T-helper 2 cell (primary cell): Measurements from ENCODE around the gene CAMTA2.
"Not testable (repeated sequence)": the region's sequence is repeated elsewhere in the genome, so short reads cannot be mapped to it uniquely, and the experiment has no call there.

ENCODE experiments used
- DNase-seq, 5 experiments: peaks; one replicate each; pipeline versions ENCODE4 v3.0.0 to v3.0.0-alpha.2; 2012 to 2022
- total RNA-seq, 2 donors: gene quantifications; one replicate each; lab custom pipeline; 2026; lab: John Stamatoyannopoulos, UW

CAMTA2 gene
- total RNA-seq = 23.0 to 30.6 reads per million in 2 donors

GRCh38 chr17:4986951-4987766 is at the start of gene CAMTA2:
Gene CAMTA2, minus strand, starts transcription at chr17:4987675. Its CDS starts 1,453 bp downstream, at chr17:4986222.
- peak; percentile 69 to 88 (median 84) for DNase-seq

- no peak for DNase-seq
These were observed 47.8 kb upstream of the CAMTA2 start, which contains the start of gene SLC52A1 for GRCh38 chr17:5035315-5035714. Gene SLC52A1, minus strand, starts transcription at chr17:5035426. Its CDS starts 820 bp downstream, at chr17:5034606.

- no peak for DNase-seq
These were observed 47.2 kb upstream of the CAMTA2 start for GRCh38 chr17:5034651-5035050.

DNA sequence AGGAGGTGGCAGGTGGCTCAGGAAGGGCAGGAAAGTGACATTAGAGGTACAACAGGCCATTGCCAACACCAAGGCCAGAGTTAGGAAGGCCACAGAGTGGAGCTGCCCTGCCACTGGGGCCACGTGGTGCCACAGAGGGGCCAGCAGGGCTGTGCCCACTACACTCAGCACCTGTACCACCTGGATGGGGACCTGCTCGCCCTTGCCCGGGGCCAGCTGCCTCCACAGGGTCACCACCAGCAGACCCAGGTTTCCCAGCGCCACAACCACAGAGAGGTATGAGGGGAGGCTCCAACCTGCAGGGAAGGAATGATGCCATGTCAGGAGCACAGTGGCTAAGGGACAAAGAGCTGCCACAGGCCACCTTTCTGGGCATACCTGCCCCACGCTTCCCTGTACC is 46.6 kb upstream of the CAMTA2 start:
- no peak for DNase-seq

DNA sequence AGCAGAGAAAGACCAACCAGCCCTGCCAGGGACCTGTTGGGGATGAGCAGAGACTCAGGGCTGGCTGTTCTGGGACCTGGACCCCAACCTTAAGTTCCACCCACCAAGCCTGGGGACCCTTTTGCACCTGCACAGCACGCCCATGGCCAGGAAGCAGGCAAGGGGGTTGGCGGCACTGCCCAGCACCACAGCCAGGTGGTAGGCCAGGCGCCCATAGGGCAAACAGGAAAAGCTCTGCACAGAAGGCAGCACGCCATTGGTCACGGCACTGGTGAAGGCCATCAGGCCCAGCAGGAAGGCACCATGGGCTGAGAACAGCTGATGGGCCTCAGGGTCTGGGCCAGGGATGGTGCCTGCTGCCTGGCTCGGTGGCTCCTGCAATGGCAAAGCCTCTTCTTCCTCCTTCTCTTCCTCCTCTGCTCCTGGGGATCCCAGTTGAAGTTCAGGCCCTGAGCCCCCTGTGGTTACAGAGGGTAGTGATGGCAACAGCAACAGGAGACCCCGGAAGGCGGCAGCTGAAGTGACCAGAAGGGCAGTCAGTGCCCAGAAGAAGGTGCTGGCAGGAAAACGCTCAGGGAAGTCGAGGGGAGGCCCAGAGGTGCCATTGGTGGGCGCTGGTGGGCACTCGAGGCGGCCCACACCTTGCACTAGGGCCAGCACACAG is 46.0 kb upstream of the CAMTA2 start:
- DNase-seq = no peak

- no peak for DNase-seq
These were observed 45.4 kb upstream of the CAMTA2 start for GRCh38 chr17:5032865-5033264.

GRCh38 chr17:5031365-5032082 is 44.0 kb upstream of the CAMTA2 start:
- peak; percentile 49 to 86 (median 71) for DNase-seq

GRCh38 chr17:5030168-5030567 is 42.7 kb upstream of the CAMTA2 start:
- not testable (repeated sequence) for DNase-seq

DNA sequence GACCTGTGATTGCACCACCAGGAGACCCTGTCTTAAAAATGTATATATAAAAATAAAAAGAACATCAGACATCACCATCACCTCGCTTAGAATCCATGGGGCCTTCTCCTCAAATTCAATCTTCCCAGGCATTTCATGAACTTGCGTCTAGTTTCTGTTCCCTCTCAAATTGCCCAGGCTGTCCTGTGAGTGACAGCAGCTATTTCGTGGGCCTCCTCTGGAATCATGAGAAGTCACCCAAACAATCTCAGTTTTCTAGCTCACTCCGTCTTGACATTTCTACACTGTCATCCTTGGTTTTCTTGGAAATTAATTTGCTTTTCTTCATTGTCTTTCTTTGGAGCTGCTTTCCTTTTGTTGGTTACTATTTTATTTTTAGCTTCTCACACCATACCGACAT is 40.4 kb upstream of the CAMTA2 start:
- DNase-seq = no peak

DNA sequence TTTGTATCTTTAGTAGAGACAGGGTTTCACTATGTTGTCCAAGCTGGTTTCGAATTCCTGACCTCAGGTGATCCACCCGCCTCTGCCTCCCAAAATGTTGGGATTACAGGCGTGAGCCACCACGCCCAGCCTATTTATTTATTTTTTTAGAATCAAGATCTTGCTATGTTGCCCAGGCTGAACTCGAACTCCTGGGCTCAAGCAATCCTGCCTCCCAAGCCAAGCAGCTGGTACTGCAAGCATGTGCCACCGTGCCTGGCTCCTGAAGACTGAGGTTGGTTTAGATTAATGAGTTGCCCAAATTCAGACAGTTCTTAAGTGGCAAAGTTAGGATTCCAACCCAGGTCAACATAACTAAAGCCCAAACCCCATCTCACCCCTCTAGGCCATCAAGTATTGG is 39.8 kb upstream of the CAMTA2 start:
- no peak for DNase-seq

- no peak for DNase-seq
These were observed 37.1 kb upstream of the CAMTA2 start for GRCh38 chr17:5024604-5025003.

GRCh38 chr17:5023588-5024147 is 36.2 kb upstream of the CAMTA2 start:
- DNase-seq = no peak

GRCh38 chr17:5022171-5022711 is 34.8 kb upstream of the CAMTA2 start:
- no peak for DNase-seq

DNA sequence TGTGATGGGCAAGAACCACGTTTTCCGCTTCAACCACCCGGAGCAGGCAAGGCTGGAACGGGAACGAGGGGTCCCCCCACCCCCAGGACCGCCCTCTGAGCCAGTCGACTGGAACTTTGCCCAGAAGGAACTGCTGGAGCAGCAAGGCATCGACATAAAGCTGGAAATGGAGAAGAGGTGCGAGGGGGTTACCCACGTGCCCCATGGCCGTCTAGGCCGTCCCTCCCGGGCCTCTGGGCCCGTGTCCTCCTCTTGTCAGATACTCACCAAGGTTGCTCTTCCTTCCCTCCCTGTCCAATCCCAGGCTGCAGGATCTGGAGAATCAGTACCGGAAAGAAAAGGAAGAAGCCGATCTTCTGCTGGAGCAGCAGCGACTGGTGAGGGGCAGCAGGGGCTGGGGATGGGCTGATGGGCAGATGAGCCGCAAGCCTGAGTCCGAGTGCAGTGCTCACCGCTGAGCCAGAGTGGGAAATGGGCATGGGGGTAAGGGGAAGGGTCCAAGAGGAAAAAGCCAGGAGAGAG is 33.1 kb upstream of the CAMTA2 start:
- DNase-seq = no peak

DNA sequence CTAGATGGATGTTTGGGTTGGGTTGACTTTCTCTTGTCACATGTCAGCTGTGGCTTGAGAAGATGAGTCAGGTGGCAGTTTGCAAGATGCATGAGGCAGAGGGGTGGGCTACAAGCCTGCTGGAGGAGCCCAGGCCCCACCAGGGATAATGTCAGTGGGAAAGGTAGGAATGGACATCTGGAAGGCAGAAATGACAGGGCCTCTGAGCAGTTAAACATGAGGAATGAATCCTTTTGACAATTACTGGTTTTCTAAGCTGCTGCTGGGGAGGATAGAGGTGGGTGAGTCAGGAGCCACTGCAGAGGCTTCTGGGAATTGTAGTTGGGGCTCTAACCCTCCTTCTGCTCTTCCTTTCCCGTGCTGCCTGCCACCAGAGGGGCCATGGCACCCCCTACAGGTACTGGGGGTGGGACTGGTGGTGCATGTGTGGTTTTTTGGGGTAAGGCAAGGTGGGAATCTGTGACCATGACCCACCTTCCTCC is 32.0 kb upstream of the CAMTA2 start:
- peak in 1 of 5 experiments; percentile 36 for DNase-seq

DNA sequence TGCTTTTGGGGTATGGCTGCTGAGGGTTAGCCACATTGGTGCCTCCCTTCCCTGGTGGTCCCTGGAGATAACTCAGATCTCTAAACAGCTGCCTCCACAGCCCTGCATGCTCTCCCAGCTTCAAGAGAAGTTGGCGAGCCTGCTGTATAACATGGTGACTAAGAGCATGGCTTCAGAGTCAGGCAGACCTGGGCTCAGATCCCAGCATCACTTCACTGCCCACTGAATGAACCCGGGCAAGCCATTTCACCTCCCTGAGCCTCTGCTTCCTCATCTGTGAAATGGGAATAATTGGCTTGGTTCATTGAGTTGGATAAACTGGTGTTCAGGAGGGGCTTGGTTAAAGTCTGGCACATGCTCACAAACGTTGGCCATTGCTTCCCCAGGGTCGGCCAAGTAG is 26.9 kb upstream of the CAMTA2 start:
- no peak for DNase-seq

DNA sequence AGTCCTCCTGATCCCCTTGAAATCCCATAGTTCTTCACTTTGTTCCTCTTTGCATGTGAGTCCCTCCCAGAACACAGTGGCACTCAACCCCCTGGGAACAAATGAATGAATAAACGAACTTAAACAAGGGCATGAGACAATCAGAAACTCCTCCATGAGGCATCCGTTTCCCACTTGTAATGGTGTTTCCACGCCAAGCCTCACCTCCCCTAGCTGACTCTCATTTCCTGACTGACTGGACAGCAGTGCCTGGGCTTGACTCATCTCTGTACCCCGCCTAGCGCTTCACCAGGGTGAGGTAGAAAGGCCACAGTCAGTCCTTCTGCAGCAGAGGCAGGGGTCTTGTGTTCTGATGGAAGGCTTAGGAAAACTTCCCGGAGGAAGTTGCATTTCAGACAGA is 24.5 kb upstream of the CAMTA2 start:
- DNase-seq = peak in 1 of 5 experiments; percentile 35

- DNase-seq = no peak
These were observed 15.9 kb upstream of the CAMTA2 start for GRCh38 chr17:5003214-5003867.

DNA sequence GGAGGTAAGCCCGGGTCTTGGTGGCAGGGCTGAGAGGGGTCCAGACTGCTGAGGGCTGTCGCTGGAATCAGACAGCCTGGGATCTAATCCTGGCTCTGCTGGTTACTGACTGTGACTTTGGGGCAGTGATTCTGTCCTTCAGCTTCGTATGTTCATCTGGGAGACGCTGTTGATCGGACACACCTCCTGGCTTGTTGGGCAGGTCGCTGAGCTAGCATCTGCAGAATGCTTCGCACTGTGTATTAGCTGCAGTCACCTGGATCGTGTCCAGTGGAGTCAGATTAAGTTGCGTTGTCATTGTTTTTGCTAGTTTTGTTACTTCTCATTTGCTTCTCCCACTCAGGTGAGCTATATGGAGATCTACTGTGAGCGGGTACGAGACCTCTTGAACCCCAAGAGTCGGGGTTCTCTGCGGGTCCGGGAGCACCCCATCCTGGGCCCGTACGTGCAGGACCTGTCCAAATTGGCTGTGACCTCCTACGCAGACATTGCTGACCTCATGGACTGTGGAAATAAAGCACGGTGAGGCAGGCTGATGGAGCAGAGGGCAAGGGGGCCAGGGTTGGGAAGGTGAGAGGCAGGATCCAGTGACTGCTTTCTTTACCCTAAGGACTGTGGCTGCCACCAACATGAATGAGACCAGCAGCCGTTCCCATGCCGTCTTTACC is 14.8 kb upstream of the CAMTA2 start:
- no peak for DNase-seq

- DNase-seq = no peak
These were observed 12.8 kb upstream of the CAMTA2 start for GRCh38 chr17:5000237-5000639.
